A673 (cell line): Measurements from ENCODE around the gene SCAMP5. TPM values are rescaled to one million over a fixed set of nuclear protein-coding genes. Genes with fewer than 3 reads are reported as not detected.

Source experiments
- BruUV-seq: library from RNA; stranded (reverse); fragments of 400-500 nt; replicated peaks from 2 replicates; lab custom pipeline; 2021; lab: Mats Ljungman, UMichigan
- CTCF ChIA-PET: fragments of 300-600 bp; sonication (Branson Sonifier 250); formaldehyde crosslinking; loops from one replicate; lab custom pipeline; 2022; ENCODE audit warnings: antibody characterized with exemption; lab: Charles Lee
- POLR2A ChIA-PET: fragments of 300-600 bp; sonication (Branson Sonifier 250); formaldehyde crosslinking; loops from one replicate; lab custom pipeline; 2022; ENCODE audit warnings: antibody characterized with exemption; ENCODE audit not compliant: low non-redundant PET; lab: Charles Lee
- DNase-seq: peaks from one replicate; pipeline ENCODE4 v3.0.0-alpha.2; 2015; ENCODE audit warnings: low spot score
- H3K27ac ChIP-seq: fragments of 200-600 bp; sonication (generic); 2 replicates; pipeline ENCODE4 v1.5.1; 2016; ENCODE audit warnings: mixed run types, low read depth, mild to moderate bottlenecking, mixed read lengths, antibody characterized with exemption, low read length; ENCODE audit not compliant: poor library complexity, severe bottlenecking
- H3K27me3 ChIP-seq: fragments of 200-600 bp; sonication (generic); replicated peaks from 2 replicates; pipeline ENCODE4 v1.6.1; 2017; ENCODE audit warnings: mixed run types, low read depth, mild to moderate bottlenecking, mixed read lengths, antibody characterized with exemption, low read length; ENCODE audit not compliant: insufficient read depth, poor library complexity
- H3K36me3 ChIP-seq: fragments of 200-600 bp; sonication (generic); 2 replicates; pipeline ENCODE4 v1.6.1; 2016; ENCODE audit warnings: mixed run types, mild to moderate bottlenecking, mixed read lengths, antibody characterized with exemption, low read length; ENCODE audit not compliant: insufficient read depth, poor library complexity, severe bottlenecking
- H3K4me1 ChIP-seq: fragments of 200-600 bp; sonication (generic); 2 replicates; pipeline ENCODE4 v1.6.1; 2017; ENCODE audit warnings: mixed run types, mild to moderate bottlenecking, mixed read lengths, antibody characterized with exemption, low read length; ENCODE audit not compliant: insufficient read depth, poor library complexity, severe bottlenecking
- H3K4me3 ChIP-seq: fragments of 200-600 bp; sonication (generic); 2 replicates; pipeline ENCODE4 v1.5.1; 2016; ENCODE audit warnings: low read depth, mixed run types, mild to moderate bottlenecking, mixed read lengths, low read length; ENCODE audit not compliant: poor library complexity, severe bottlenecking
- H3K9me3 ChIP-seq: fragments of 200-600 bp; sonication (generic); 2 replicates; pipeline ENCODE4 v1.6.1; 2016; ENCODE audit warnings: mixed run types, low read depth, mild to moderate bottlenecking, mixed read lengths, antibody characterized with exemption, low read length; ENCODE audit not compliant: poor library complexity, severe bottlenecking
- EZH2 ChIP-seq: fragments of 200-600 bp; sonication (generic); IDR thresholded peaks from 2 replicates; pipeline ENCODE4 v1.6.1; 2017; ENCODE audit warnings: borderline replicate concordance, low read depth, mild to moderate bottlenecking, mixed read lengths, antibody characterized with exemption, low read length; ENCODE audit not compliant: poor library complexity, severe bottlenecking
- intact Hi-C: fragments of 100-400 bp; cut with micrococcal nuclease; formaldehyde crosslinking; loops from one replicate; pipeline ENCODE4 v1.10.0; 2022; ENCODE audit not compliant: unreplicated experiment
- total RNA-seq: library from RNA; stranded (reverse); gene quantifications from 2 replicates; pipeline ENCODE4 v1.2.3, GENCODE V29; 2021
- TF ChIP-seq, protein P1 (sequence below): fragments of 300-800, 200-600 bp; sonication (generic); conservative IDR thresholded peaks from 2 replicates; pipeline ENCODE4 v1.5.1; 2017; ENCODE audit warnings: low read depth, mild to moderate bottlenecking, antibody characterized with exemption, low read length, moderate library complexity, mixed read lengths

SCAMP5 gene
- total RNA-seq, 1 experiment from 2014 or later, result 3.8 TPM

- Histone ChIP-seq H3K27ac (no peak overlapping the region), H3K4me1 (no peaks in the 10 kb centered on the region), H3K27me3 (no peaks in the 10 kb centered on the region), H3K9me3 (no peaks in the 10 kb centered on the region), H3K4me3 (no peak overlapping the region), H3K36me3 (no peaks in the 10 kb centered on the region)
- no TSS peak for BruUV-seq
- TF ChIP-seq, protein P1, sequence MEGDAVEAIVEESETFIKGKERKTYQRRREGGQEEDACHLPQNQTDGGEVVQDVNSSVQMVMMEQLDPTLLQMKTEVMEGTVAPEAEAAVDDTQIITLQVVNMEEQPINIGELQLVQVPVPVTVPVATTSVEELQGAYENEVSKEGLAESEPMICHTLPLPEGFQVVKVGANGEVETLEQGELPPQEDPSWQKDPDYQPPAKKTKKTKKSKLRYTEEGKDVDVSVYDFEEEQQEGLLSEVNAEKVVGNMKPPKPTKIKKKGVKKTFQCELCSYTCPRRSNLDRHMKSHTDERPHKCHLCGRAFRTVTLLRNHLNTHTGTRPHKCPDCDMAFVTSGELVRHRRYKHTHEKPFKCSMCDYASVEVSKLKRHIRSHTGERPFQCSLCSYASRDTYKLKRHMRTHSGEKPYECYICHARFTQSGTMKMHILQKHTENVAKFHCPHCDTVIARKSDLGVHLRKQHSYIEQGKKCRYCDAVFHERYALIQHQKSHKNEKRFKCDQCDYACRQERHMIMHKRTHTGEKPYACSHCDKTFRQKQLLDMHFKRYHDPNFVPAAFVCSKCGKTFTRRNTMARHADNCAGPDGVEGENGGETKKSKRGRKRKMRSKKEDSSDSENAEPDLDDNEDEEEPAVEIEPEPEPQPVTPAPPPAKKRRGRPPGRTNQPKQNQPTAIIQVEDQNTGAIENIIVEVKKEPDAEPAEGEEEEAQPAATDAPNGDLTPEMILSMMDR, result no peak
- intact Hi-C loops, result no loop called here
- POLR2A ChIA-PET, result no interaction called here
- no peak for DNase-seq
- CTCF ChIA-PET, result no interaction called here
Observed at GRCh38 chr15:75064846-75065245, 69.5 kb downstream of the SCAMP5 start.

- POLR2A ChIA-PET, result no interaction called here
Observed at GRCh38 chr15:75065467-75065850, 70.1 kb downstream of the SCAMP5 start.

DNA sequence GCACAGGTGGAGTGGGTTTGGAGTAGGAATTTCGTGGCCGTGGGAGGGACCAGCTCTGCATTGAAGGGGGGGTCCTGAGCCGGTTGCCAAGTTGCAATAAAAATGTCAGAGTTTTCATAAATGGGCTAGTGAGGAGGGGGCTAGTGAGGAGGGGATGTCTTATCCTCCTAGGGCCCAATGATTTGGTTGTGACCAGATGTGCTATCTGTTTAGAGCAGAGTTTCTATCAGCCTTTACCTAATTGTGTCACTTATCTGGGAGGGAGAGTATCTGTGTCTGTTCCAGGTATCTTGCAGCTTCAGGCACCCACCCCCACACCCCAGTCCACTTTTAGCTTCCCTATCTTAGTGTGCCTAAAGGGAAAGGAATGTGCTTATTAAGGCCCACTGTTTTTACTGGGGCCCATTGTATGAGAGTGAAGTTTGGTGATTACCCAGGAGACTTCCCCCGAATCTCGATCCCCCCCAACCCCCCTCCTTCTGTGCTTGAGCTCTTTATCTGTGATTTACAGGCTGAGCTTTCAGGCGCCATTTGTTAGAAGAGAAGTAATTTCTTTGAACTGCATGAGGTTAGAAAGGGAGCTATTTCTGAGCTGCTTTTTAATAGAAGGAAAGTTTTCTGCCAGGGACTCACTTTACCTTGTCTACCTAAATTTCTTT is 70.6 kb downstream of the SCAMP5 start:
- BruUV-seq, result no TSS peak
- ChIA-PET POLR2A (no interaction called here), CTCF (no interaction called here)
- H3K36me3 ChIP-seq, result no peaks in the 10 kb centered on the region
- no peaks in the 10 kb centered on the region for H3K27me3 ChIP-seq
- TF ChIP-seq, protein P1, result no peak
- TF ChIP-seq EZH2, result no peak
- H3K4me1 ChIP-seq, result no peaks in the 10 kb centered on the region
- no peaks in the 10 kb centered on the region for H3K9me3 ChIP-seq
- DNase-seq, result peak; percentile 36
- no peak overlapping the region for H3K27ac ChIP-seq
- intact Hi-C loops, result no loop called here
- no peak overlapping the region for H3K4me3 ChIP-seq

More at GRCh38 chr15:75065467-75065850, 70.1 kb downstream of the SCAMP5 start:
- Histone ChIP-seq H3K36me3 (no peaks in the 10 kb centered on the region), H3K27ac (no peak overlapping the region), H3K4me1 (no peaks in the 10 kb centered on the region), H3K4me3 (no peak overlapping the region), H3K9me3 (no peaks in the 10 kb centered on the region), H3K27me3 (no peaks in the 10 kb centered on the region)
- intact Hi-C loops, result no loop called here
- CTCF ChIA-PET, result no interaction called here
- DNase-seq, result peak; percentile 27
- TF ChIP-seq, protein P1, result no peak
- TF ChIP-seq EZH2, result no peak
- no TSS peak for BruUV-seq
